ENCODE measurements around the gene NUDT4B.
"Not testable (repeated sequence)": the region's sequence is repeated elsewhere in the genome, so short reads cannot be mapped to it uniquely, and the experiment has no call there.

Gene NUDT4B

GRCh38 chr1:148743200-148743599, 5.4 kb upstream of the NUDT4B start:
- DNase-seq: not testable (repeated sequence)

- DNase-seq: not testable (repeated sequence)
These were observed 4.6 kb upstream of the NUDT4B start for GRCh38 chr1:148743726-148744720.

- DNase-seq: not testable (repeated sequence)
These were observed 734 bp downstream of the NUDT4B start for GRCh38 chr1:148749335-148749681.

- not testable (repeated sequence) for DNase-seq
These were observed 7.7 kb downstream of the NUDT4B start for GRCh38 chr1:148756231-148756630.

- DNase-seq: not testable (repeated sequence)
These were observed 8.9 kb downstream of the NUDT4B start for GRCh38 chr1:148757446-148757845.

- DNase-seq: not testable (repeated sequence)
These were observed 9.8 kb downstream of the NUDT4B start for GRCh38 chr1:148758412-148758811.

GRCh38 chr1:148758925-148759324, 10.4 kb downstream of the NUDT4B start:
- not testable (repeated sequence) for DNase-seq

- DNase-seq: peak; percentile 32 to 52
These were observed 11.2 kb downstream of the NUDT4B start for GRCh38 chr1:148759749-148760148.

GRCh38 chr1:148760206-148760605, 11.6 kb downstream of the NUDT4B start:
- not testable (repeated sequence) for DNase-seq

GRCh38 chr1:148761360-148761759, 12.8 kb downstream of the NUDT4B start:
- DNase-seq: not testable (repeated sequence)

GRCh38 chr1:148765238-148766019, 16.9 kb downstream of the NUDT4B start:
- not testable (repeated sequence) for DNase-seq

- DNase-seq: not testable (repeated sequence)
These were observed 20.0 kb downstream of the NUDT4B start for GRCh38 chr1:148768541-148768940.

- not testable (repeated sequence) for DNase-seq
These were observed 20.9 kb downstream of the NUDT4B start for GRCh38 chr1:148769495-148769894.

GRCh38 chr1:148773690-148774089, 25.1 kb downstream of the NUDT4B start:
- not testable (repeated sequence) for DNase-seq

- DNase-seq: not testable (repeated sequence)
These were observed 25.5 kb downstream of the NUDT4B start for GRCh38 chr1:148774102-148774501.

GRCh38 chr1:148775263-148775662, 26.7 kb downstream of the NUDT4B start:
- DNase-seq: not testable (repeated sequence)

GRCh38 chr1:148777649-148778048, 29.1 kb downstream of the NUDT4B start:
- DNase-seq: not testable (repeated sequence)

- not testable (repeated sequence) for DNase-seq
These were observed 31.8 kb downstream of the NUDT4B start for GRCh38 chr1:148780404-148780803.

- not testable (repeated sequence) for DNase-seq
These were observed 43.0 kb downstream of the NUDT4B start for GRCh38 chr1:148791543-148792099.

- DNase-seq: not testable (repeated sequence)
These were observed 45.3 kb downstream of the NUDT4B start for GRCh38 chr1:148793762-148794332.

All from activated CD4-positive, alpha-beta T cell treated with anti-CD3 and anti-CD28 coated beads, Interleukin-2, amount 50 U/mL, for 48 hours (primary cell).